Upper lobe of left lung (tissue), 6 donors: Measurements from ENCODE around the gene RAD51AP2. TPM values are rescaled to one million over a fixed set of nuclear protein-coding genes. Genes with fewer than 3 reads are reported as not detected.

Experiments
- ATAC-seq, 2 donors: fragments of 200-7000 bp; cut with Tn5 transposase; one replicate each; pipeline ENCODE4 v1.9.1; 2022; ENCODE audit warnings: mild to moderate bottlenecking in 2 of 2, moderate library complexity in 2 of 2; ENCODE audit not compliant: low FRiP score in 2 of 2
- DNase-seq, 2 donors: peaks; one replicate each; pipeline ENCODE4 v3.0.0-alpha.2; 2019 to 2020
- H3K27ac ChIP-seq, 4 donors: fragments of 200-600 bp; sonication (generic); one replicate each; pipeline ENCODE4 v1.5.1; 2016 to 2019
- H3K27me3 ChIP-seq, 4 donors: fragments of 200-600 bp; sonication (generic); one replicate each; pipeline ENCODE4 v1.5.1; 2017 to 2019
- H3K36me3 ChIP-seq, 4 donors: fragments of 200-600 bp; sonication (generic); one replicate each; pipeline ENCODE4 v1.5.1; 2016 to 2019
- H3K4me1 ChIP-seq, 4 donors: fragments of 200-600 bp; sonication (generic); one replicate each; pipeline ENCODE4 v1.5.1; 2018 to 2019
- H3K4me3 ChIP-seq, 4 donors: fragments of 200-600 bp; sonication (generic); one replicate each; pipeline ENCODE4 v1.5.1; 2017 to 2019; ENCODE audit warnings: mild to moderate bottlenecking in 2 of 4, moderate library complexity in 1 of 4
- H3K9me3 ChIP-seq, 4 donors: fragments of 200-600 bp; sonication (generic); one replicate each; pipeline ENCODE4 v1.5.1; 2018 to 2019
- CTCF ChIP-seq, 6 experiments: fragments of 450-650 bp in 4 of 6; fragments of 200-600 bp in 2 of 6; sonication (generic) in 2 of 6; IDR thresholded peaks; one replicate each; pipeline ENCODE4 v1.5.1; 2016 to 2019; ENCODE audit warnings: antibody characterized with exemption in 6 of 6
- EP300 ChIP-seq, 4 donors: sonication (generic); formaldehyde crosslinking; IDR thresholded peaks; one replicate each; pipeline ENCODE4 v1.5.1; 2017; ENCODE audit warnings: antibody characterized with exemption in 4 of 4, control low read depth in 2 of 4
- POLR2A ChIP-seq, 4 donors: fragments of 450-650 bp; IDR thresholded peaks; one replicate each; pipeline ENCODE4 v1.5.1; 2016 to 2017; ENCODE audit warnings: antibody characterized with exemption in 4 of 4, mild to moderate bottlenecking in 2 of 4
- POLR2AphosphoS5 ChIP-seq, 2 donors: sonication (generic); formaldehyde crosslinking; IDR thresholded peaks; one replicate each; pipeline ENCODE4 v1.5.1; 2017; ENCODE audit warnings: antibody characterized with exemption in 2 of 2
- WGBS, 2 donors: methylation state at CpG; one replicate each; pipeline ENCODE4 v1.1.5; 2017 to 2018; 5-methylcytosine and 5-hydroxymethylcytosine counted together
- total RNA-seq, 6 donors: library from RNA; depleted of rRNA in 4 of 6; stranded (reverse); fragments of >200 nt in 4 of 6; gene quantifications; one replicate each; pipeline versions ENCODE4 v1.1.0 to v1.2.1, GENCODE V29; 2016 to 2021
- donor health status: DM: no; HTN: no; CAD: no; lungs with moderate emphysema.
- donor health status: DM: no; HTN: yes; CAD: no; lungs with severe emphysema.

The RAD51AP2 gene
- total RNA-seq, 6 donors from 2014 or later: 0.06 TPM; not detected in 5

GRCh38 chr2:17539611-17540092, 21.4 kb upstream of the RAD51AP2 start:
- Histone ChIP-seq H3K27ac (peak overlapping the region in 3 of 4 donors; percentile 35 to 70 (median 42)), H3K36me3 (no peaks in the 10 kb centered on the region), H3K27me3 (peaks cover 0 to 24% (median 6%) of the 10 kb centered on the region in 4 donors), H3K4me1 (peaks cover 7 to 29% (median 18%) of the 10 kb centered on the region in 4 donors), H3K4me3 (peak overlapping the region in 3 of 4 donors; percentile 37 to 54 (median 49)), H3K9me3 (no peaks in the 10 kb centered on the region)
- WGBS, 2 donors: 4 to 10% methylated on average over 10 to 13 of the region's 13 CpGs
- DNase-seq (peak in 1 of 2 donors; percentile 24), ATAC-seq (peak; percentile 11 to 16)
- TF ChIP-seq EP300 (IDR thresholded peaks at IDR 0.05) (no peak), POLR2AphosphoS5 (IDR thresholded peaks at IDR 0.05) (no peak), POLR2A (IDR thresholded peaks at IDR 0.05) (no peak), CTCF (IDR thresholded peaks at IDR 0.05) (no peak)

DNA sequence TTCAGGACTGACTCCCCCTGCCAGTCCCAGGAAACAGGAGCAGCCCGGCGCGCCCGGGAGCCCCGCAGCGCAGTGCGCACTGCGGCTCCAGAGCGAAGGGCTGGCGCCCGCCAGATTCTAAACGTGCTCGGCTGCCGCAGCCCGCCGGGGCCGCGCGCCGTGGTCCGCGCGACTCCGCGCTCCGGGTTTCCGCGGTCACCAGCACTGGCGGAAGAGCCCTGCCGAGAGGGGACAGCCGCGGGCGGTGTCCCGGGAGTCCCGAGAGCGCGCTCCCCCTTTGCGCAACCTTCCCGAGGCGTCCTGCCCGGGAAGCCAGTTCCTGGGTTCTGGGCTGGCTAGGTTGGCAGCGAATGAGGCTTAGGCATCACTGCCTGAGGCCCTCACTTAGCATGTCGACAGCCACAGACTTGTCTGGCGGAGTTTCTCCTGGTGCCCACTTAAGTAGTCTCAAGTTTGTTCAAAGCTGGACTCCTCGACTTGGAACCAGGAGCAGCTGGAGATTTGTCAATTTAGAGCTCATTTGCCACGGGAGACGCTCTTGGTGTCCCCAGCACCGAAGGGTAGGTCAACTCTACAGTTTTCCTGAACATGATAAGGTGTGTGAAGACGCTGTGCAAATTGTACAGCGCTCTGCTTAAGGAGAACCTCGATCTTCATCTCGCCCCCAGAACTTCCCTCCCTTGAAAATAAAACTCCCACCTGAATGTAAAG, 20.8 kb upstream of the RAD51AP2 start:
- Histone ChIP-seq H3K4me1 (peaks cover 7 to 29% (median 18%) of the 10 kb centered on the region in 4 donors), H3K9me3 (no peaks in the 10 kb centered on the region), H3K27ac (peak overlapping the region; percentile 39 to 70 (median 41)), H3K4me3 (peak overlapping the region in 3 of 4 donors; percentile 27 to 54 (median 49)), H3K36me3 (no peaks in the 10 kb centered on the region), H3K27me3 (peaks cover 0 to 24% (median 6%) of the 10 kb centered on the region in 4 donors)
- ATAC-seq (peak; percentile 85 to 88), DNase-seq (peak; percentile 68 to 91)
- WGBS, 2 donors: 1 to 5% methylated on average over 20 to 22 of the region's 52 CpGs
- TF ChIP-seq POLR2A (IDR thresholded peaks at IDR 0.05) (peak in 1 of 4 donors; percentile 27), EP300 (IDR thresholded peaks at IDR 0.05) (no peak), POLR2AphosphoS5 (IDR thresholded peaks at IDR 0.05) (peak in 1 of 2 donors; percentile 23)

DNA sequence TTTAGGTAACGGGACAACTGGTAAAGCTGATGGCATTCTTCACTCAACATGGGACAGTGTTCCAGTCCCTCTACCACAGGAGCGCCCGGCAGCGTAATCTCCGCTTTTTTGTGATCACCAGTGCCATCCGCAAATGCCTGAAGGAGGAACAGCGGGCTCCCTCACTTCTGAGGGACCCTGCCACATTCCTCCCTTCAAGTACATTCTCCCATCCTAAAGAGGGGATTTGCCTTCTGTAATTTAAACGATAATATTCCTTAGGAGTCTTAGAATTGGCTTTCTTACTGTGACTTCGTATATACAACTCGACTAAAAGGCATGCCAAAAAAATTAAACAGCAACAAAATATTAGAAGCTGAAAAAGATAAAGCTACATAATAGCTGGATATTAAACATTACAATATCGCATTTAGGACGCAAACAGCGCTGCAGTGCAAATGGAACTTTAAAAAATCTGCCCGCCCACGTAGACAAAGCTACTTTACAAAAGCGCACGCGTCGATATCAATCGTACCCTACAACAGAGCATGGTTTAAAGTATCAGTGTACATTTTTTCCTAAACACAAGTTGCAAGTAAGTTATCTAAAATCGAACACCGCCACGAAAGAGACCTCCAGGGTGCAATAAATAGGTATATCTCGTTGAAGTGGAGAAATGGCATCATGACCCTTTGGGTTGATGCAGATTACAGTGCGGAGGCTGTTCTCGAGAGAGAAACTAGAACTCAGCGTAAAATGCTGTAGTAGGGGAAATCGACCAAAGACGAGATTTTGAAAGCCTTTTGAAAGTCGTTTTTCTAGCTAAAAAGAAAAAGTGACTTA, 20.0 kb upstream of the RAD51AP2 start:
- peaks cover 0 to 24% (median 6%) of the 10 kb centered on the region in 4 donors for H3K27me3 ChIP-seq
- TF ChIP-seq CTCF (IDR thresholded peaks at IDR 0.05) (no peak), EP300 (IDR thresholded peaks at IDR 0.05) (no peak), POLR2AphosphoS5 (IDR thresholded peaks at IDR 0.05) (no peak), POLR2A (IDR thresholded peaks at IDR 0.05) (no peak)
- peaks cover 7 to 29% (median 18%) of the 10 kb centered on the region in 4 donors for H3K4me1 ChIP-seq

GRCh38 chr2:17536416-17536815, 18.2 kb upstream of the RAD51AP2 start:
- DNase-seq: no peak
- TF ChIP-seq POLR2AphosphoS5 (IDR thresholded peaks at IDR 0.05) (no peak), POLR2A (IDR thresholded peaks at IDR 0.05) (no peak), CTCF (IDR thresholded peaks at IDR 0.05) (no peak), EP300 (IDR thresholded peaks at IDR 0.05) (no peak)
- ATAC-seq: no peak
- Histone ChIP-seq H3K36me3 (no peaks in the 10 kb centered on the region), H3K4me1 (peaks cover 7 to 29% (median 18%) of the 10 kb centered on the region in 4 donors), H3K27me3 (peaks cover 0 to 19% (median 3%) of the 10 kb centered on the region in 4 donors), H3K9me3 (no peaks in the 10 kb centered on the region), H3K4me3 (no peak overlapping the region), H3K27ac (no peak overlapping the region)
- 90 to 93% methylated on average over 2 of the region's 2 CpGs for WGBS, 2 donors

More for the DNA sequence above, 20.0 kb upstream of the RAD51AP2 start:
- peak in 1 of 2 donors; percentile 27 for ATAC-seq
- peak overlapping the region in 3 of 4 donors; percentile 27 to 54 (median 49) for H3K4me3 ChIP-seq
- 7 to 8% methylated on average over 30 of the region's 30 CpGs for WGBS, 2 donors
- peak overlapping the region in 3 of 4 donors; percentile 39 to 70 (median 42) for H3K27ac ChIP-seq
- no peak for DNase-seq
- no peaks in the 10 kb centered on the region for H3K9me3 ChIP-seq
- H3K36me3 ChIP-seq: no peaks in the 10 kb centered on the region

DNA sequence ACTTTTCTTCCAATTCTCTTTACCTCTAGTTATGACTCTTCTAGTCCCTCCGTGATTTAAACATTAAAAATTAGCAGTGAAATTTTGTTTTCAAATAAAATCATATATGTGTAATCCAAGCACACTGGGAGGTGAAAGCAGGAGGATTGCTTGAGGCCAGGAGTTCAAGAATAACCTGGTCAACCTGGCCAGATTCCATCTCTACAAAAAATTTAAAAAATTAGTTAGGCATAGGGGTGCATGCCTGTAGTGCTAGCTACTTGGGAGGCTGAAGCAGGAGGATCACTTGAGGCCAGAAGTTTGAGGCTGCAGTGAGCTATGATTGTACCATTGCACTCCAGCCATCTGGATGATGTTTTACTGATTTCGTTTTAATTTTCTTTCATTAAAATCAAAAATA, 15.3 kb upstream of the RAD51AP2 start:
- ATAC-seq (no peak), DNase-seq (no peak)
- Histone ChIP-seq H3K4me3 (no peak overlapping the region), H3K9me3 (no peaks in the 10 kb centered on the region), H3K36me3 (no peaks in the 10 kb centered on the region), H3K4me1 (peaks cover 0 to 7% (median 2%) of the 10 kb centered on the region in 4 donors), H3K27me3 (peaks cover 0 to 3% (median 0%) of the 10 kb centered on the region in 4 donors), H3K27ac (no peak overlapping the region)
- TF ChIP-seq POLR2AphosphoS5 (IDR thresholded peaks at IDR 0.05) (no peak), EP300 (IDR thresholded peaks at IDR 0.05) (no peak), CTCF (IDR thresholded peaks at IDR 0.05) (no peak), POLR2A (IDR thresholded peaks at IDR 0.05) (no peak)
- 80 to 86% methylated on average over 2 of the region's 2 CpGs for WGBS, 2 donors
